CD4-positive, alpha-beta T cell treated with Interleukin-2 at 100 ng/mL for 4 hours (primary cell): ENCODE measurements around the gene LENEP.

Experiments
- DNase-seq: peaks from one replicate; pipeline ENCODE4 v3.0.0-alpha.2; 2020; ENCODE audit warnings: low spot score

LENEP gene

DNA sequence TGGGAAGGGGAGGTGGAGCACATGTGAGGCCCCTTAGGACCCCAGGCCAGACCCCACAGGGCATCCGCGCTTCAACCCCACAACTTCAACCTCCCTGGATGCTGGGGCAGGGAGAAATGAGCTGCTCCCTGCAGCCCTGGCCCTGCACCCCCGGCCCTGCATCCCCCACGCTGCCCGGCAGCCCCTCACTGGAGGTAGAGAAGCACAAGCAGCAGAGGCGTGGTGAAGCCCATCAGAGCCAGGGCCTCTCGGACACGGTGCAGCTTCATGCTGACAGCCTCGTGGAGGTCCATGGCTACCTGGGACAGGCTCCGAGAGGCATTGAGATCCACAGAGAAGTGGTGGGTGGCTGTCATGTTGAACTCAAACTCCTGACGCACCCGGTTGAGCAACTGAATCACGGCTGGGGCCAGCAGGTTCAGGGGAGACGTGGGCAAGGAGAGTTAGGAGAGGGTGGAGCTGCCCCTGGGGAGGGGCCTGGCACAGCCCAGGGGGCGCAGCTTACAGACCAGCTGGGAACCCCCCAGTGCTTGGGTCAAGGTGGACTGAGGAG lies 36.9 kb downstream of the LENEP start:
- no peak for DNase-seq

DNA sequence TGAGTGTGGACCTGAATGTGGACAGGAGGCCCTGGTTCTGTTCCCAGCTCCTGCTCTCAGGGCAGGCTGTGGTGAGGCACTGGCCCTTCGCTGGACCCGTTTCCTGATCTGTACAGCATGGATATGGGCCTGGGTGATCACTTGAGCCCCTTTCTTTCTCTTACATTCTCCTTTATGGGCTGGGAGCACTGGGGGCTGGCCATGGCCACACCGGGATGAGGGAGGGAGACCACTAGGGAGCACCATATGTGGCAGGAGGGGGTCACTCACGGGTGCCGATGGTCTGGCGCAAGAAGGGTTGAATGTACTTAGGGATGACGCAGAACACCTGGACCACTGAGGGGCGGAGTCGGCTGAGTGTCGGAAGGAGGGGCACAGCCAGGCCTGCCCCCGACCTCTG lies 37.5 kb downstream of the LENEP start:
- DNase-seq = no peak

DNA sequence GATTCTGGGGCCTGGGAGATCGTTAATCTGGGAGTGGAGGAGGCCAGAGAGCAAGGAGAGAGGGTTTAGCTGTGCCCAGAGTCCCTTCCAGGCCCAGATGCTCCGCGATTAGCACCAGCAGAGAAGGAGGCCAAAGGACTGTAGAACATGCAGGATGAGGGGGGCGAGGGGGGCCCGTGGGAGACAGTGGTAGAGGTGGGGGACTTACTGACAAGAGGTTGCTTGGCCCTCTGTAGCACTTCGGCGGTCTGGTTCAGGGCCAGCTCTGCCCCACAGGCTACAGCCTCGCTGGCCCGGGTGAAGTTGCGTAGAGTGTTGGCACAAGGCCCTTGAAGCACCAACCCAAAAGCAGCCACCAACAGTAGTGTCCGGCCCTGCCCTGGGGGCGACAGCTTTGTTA lies 39.5 kb downstream of the LENEP start:
- DNase-seq = no peak

DNA sequence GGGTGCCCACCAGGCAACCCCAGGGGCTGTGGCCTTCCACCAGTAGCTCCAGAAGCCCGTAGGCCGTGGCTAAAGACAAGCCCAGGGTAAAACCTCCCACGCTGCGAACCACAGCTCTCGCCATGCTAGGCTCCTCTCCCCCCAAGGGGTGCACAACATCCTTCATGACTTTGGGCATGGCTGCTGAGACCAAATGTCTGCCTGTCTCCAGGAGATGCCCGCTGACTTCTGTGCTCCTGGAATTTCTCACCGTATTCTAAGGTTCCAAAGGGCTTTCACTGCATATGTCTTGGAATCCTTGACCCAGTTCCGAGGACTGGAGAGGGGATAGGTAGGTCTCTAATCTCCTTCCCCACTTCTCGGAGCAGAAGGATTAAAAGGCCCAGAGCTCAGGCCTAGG lies 40.1 kb downstream of the LENEP start, which contains the start of the genes DCST1 and DCST2:
Gene DCST1 (plus strand): TSS at position 301 of the 400 bp plus-strand sequence. CDS start 213 bp downstream, outside the sequence.
Gene DCST2 (minus strand): TSS at position 258 of the 400 bp plus-strand sequence. CDS start 80 bp downstream, at position 178.
- DNase-seq = no peak

DNA sequence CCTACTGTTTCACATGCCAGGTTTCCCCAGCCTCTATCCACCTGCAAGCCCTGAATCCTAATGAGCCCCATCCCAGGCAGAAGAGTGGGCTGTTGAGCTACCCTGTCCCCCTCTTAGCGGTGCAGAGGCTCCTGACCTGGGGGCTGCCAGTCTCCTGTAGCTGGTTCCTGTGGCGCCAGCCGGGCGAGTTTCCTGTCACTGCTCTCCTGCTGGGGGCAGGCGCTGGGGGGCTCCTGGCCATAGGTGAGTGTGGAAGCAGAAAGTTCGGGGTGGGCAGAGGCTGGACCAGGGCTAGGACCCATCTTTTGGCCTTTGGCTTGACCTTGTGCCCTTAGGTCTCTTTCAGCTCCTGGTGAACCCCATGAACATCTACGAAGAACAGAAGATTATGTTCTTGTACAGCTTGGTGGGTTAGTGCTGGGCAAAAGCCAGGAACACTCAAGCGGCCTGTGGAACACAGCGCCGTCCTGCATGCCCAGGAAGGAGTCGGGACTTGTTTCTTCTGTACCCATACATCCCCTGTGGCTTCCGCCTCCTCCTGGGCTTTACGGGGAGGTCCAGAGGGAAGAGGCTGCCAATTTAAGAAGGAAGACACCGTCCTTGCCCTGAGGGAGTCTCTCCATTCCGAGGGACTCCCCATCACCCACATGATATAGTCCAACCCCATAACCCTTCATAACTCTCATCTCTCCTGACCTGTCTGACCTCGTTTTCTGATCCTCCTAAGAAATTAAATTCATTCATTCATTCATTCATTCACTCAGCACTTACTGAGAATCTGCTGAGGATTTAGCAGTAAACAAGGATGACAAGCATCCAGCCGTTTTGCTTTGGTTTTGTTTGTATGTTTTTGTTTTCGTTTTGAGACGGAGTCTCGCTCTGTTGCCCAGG lies 41.2 kb downstream of the LENEP start:
- no peak for DNase-seq

DNA sequence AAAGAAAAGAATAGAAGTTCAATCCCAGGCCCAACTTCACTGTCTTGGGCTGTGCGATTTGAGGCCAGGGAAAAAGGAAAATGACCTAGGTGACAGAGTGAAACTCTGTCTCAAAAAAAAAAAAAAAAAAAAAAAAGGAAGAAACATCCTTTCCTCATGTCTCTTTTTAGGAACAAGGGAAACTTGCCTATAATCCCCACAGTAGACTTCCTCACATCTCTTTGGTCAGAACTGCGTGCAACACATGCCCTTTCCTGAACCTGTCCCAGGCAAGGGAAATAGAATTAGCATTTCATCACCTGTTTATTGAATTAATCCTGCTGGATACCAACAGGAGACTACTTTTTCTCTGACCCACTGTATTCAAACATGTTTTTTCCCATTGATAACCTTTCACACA lies 42.5 kb downstream of the LENEP start:
- no peak for DNase-seq

DNA sequence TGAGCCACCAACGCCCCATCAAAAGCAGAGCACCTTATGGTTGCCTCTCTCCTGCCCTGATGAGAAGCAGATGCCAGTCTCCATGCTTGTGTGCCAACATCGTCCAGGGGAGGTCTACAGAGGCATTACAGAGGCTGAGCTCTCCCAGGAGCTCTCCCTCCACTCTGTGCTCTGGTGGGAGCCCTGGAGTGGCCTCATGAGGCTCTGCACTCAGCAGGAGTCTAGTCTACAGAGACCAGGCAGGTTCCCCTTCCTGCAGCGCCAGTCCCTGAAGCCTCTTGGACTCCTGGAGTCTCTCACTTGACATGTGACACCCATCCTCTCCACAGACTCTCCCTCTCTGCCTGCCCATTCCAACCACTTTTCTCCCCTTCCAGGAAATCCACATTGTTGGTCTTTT lies 43.7 kb downstream of the LENEP start:
- no peak for DNase-seq

DNA sequence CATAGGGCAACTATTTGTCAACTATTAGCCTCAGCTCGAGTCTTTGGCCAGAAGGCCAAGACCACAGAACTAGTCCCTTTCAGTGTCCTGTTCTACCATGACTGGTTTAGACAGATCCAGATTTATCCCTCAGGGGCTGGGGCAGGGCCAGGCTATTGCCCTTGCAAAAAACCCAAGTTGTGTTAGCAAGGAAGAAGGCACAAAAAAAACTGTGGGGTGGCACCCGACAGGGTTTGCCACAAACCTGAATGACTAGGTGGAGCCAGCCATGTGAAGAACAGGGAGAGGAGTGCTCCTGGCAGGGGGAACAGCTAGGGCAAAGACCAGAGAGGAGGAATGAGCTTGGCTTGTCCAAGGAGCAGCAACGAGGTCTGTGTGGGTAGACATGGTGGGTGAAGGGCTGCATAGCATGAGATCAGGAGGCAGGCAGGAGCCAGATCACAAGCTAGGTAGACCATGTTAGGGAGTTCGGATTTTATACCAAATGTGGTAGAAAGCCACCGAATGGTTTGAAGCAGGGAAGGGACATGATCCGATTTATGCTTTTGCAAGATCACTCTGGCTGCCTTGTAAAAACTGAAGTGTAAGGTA lies 44.6 kb downstream of the LENEP start:
- no peak for DNase-seq

DNA sequence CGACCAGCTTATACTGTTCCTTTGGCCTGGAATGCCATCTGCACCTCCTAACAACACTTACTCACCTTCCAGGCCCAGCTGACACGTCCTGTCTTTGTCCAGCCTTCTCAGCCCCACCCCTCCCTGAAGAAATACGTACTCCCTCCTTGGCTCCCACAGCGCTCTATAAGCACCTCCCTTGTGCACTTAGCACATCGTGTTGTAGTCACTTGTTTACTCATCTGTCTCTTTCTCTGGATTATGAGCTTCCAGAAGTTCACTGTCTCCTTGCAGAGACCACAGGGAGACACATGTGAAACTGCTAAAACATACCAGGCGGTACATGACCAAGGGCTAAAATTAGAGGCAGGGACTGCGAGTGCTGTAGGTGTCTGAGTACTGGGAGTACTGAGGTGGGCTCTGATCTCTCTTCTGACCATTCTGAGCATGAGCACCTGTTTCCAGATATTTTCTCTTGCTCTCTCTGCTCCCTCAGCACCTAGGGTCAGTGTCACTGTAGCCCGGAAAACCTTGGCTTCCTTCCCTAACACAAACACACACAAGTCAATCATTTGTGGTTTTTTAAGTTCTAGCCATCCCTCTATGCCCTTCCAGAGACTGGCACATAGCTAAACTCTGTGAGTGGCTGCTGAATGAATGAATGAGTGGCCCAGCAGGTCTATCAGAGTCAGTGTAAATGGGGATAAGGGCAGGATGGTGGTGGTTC lies 45.4 kb downstream of the LENEP start:
- DNase-seq = no peak

DNA sequence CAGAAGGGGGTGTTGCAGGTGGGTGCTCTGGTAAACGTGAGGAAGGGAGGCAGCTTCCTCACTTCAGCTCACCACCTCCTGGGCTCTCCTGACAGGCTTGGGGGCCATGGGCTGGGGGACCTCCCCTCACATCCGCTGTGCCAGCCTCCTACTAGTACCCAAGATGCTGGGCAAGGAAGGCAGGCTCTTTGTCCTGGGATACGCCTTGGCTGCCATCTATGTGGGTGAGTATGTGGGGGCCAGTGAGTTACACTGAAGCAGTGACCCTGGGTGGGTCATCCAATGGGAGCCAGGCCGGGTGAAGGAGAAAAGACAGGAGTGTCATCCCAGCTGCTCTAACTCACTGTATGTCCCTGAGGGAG lies 45.9 kb downstream of the LENEP start:
- no peak for DNase-seq

DNA sequence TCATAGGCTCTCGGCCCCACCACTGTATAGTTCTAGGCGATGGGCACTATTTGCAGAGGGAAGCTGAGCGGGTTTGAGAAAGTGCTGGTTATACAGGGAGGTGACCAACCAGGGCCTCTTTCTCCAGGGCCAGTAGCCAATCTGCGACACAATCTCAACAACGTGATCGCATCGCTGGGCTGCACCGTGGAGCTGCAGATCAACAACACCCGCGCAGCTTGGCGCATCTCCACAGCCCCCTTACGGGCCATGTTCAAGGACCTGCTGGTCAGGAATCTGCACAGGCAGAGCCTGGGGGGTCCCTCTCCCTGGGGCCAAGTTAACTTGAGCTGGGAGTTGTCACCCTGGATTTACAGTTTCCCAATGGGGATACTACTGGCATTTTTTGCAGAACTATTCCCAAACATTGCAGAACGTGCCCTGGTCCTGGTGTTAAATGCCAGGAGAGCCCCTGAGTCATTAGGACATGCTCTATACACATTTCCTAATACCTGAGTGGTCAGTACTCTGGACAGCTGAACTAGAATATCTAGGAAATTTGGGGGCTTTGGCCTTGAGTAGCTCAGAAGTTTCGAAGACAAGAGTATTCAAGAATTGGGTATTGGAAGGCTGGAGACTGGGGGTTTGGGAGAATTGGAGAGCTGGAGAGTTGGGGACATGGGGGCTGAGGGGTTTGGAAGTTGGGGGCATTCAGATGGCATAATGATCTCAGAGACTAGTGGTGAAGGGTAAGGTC lies 47.1 kb downstream of the LENEP start:
- DNase-seq = no peak

DNA sequence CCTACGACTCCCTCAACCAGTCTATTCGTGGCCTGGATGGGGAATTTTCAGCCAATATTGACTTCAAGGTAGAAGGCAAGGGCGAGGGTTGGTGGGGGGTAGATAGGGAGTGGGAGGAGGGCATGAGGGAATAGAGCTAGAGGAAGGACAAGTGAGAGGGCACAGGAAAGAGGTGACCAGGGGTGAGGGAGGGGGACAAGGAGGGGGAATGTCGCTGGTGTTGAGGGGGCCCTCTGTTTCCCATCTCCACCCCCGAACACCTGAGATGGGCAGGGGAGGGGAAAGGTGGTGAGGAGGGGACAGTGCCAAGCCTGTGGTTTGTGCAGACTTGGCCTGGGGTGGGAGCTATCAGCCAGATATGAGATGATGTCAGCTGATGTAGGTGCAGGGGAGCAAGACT lies 49.4 kb downstream of the LENEP start:
- DNase-seq = no peak

DNA sequence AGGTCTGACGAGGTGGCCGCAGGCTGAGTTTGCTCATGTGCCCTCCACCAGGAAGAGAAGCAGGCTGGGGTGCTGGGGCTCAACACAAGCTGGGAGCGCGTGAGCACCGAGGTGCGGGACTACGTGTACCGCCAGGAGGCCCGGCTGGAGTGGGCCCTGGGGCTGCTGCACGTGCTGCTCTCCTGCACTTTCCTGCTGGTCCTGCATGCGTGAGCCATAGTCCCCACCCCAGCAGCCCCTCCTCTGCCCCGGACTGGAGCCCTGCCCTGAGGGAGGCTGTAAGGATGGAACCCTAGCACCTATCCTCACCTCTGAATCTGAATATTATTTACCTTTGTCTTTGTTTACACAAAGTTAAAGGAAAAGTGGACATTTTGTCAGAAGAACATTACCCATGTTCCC lies 49.9 kb downstream of the LENEP start:
- DNase-seq = no peak

DNA sequence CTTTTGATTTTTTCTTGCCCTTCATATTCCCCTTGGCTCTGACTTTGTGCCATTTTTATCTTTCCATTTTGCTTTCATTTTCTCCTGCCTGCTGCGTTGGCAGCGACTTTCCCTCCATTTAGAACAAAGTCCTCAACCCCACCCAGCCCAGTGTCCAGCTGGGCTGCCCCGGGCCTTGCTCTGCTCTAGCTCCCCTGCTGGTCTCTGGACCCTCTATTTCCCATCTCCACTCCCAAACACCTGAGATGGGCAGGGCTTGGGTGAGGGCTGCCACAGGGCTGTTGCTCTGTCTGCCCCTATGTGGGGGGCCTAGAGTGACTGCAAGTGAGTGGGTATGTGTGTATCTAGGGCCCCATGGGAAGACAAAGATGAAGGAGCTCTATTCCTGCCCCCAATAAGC lies 50.4 kb downstream of the LENEP start:
- no peak for DNase-seq
